T-helper 2 cell (primary cell): ENCODE data around the gene LAMB4.
"Not testable (repeated sequence)": the region's sequence is repeated elsewhere in the genome, so short reads cannot be mapped to it uniquely, and the experiment has no call there.

Experiments used
- DNase-seq, 5 experiments: peaks; one replicate each; pipeline versions ENCODE4 v3.0.0 to v3.0.0-alpha.2; 2012 to 2022

LAMB4 gene

GRCh38 chr7:108037741-108038140 lies 92.4 kb downstream of the LAMB4 start:
- no peak for DNase-seq

GRCh38 chr7:108037140-108037539 lies 93.0 kb downstream of the LAMB4 start:
- no peak for DNase-seq

- DNase-seq, result no peak
These were observed 95.6 kb downstream of the LAMB4 start for GRCh38 chr7:108034586-108034985.

GRCh38 chr7:108033776-108034497 lies 96.2 kb downstream of the LAMB4 start:
- DNase-seq, result no peak

- not testable (repeated sequence) for DNase-seq
These were observed 96.9 kb downstream of the LAMB4 start for GRCh38 chr7:108033309-108033708.

- DNase-seq, result no peak
These were observed 99.6 kb downstream of the LAMB4 start for GRCh38 chr7:108030516-108030915.

- DNase-seq, result no peak
These were observed 101.1 kb downstream of the LAMB4 start for GRCh38 chr7:108029034-108029433.

GRCh38 chr7:108028111-108028510 lies 102.0 kb downstream of the LAMB4 start:
- no peak for DNase-seq

- DNase-seq, result no peak
These were observed 102.9 kb downstream of the LAMB4 start for GRCh38 chr7:108027239-108027638.

GRCh38 chr7:108026647-108027046 lies 103.5 kb downstream of the LAMB4 start:
- no peak for DNase-seq

GRCh38 chr7:108026116-108026515 lies 104.0 kb downstream of the LAMB4 start:
- no peak for DNase-seq

GRCh38 chr7:108024538-108024937 lies 105.6 kb downstream of the LAMB4 start:
- DNase-seq, result no peak

GRCh38 chr7:108020585-108020984 lies 109.6 kb downstream of the LAMB4 start:
- DNase-seq, result peak in 1 of 5 experiments; percentile 4

GRCh38 chr7:108018668-108019067 lies 111.5 kb downstream of the LAMB4 start:
- DNase-seq, result no peak

- DNase-seq, result no peak
These were observed 112.4 kb downstream of the LAMB4 start for GRCh38 chr7:108017776-108018151.

GRCh38 chr7:108016841-108017775 lies 113.1 kb downstream of the LAMB4 start:
- DNase-seq, result peak in 1 of 5 experiments; percentile 29

- DNase-seq, result no peak
These were observed 114.4 kb downstream of the LAMB4 start for GRCh38 chr7:108015740-108016139.

- DNase-seq, result no peak
These were observed 115.1 kb downstream of the LAMB4 start for GRCh38 chr7:108014747-108015682.

GRCh38 chr7:108014215-108014614 lies 115.9 kb downstream of the LAMB4 start:
- no peak for DNase-seq

GRCh38 chr7:108012499-108013430 lies 117.4 kb downstream of the LAMB4 start:
- no peak for DNase-seq

GRCh38 chr7:108010377-108010776 lies 119.8 kb downstream of the LAMB4 start:
- no peak for DNase-seq

- no peak for DNase-seq
These were observed 120.3 kb downstream of the LAMB4 start for GRCh38 chr7:108009873-108010272.
